ENCODE data around the gene NDRG4. TPM values are rescaled to one million over a fixed set of nuclear protein-coding genes. Genes with fewer than 3 reads are reported as not detected.

The NDRG4 gene
- total and polyA plus RNA-seq, 2 experiments from 2014 or later = 16.3 to 32.1 TPM

DNA sequence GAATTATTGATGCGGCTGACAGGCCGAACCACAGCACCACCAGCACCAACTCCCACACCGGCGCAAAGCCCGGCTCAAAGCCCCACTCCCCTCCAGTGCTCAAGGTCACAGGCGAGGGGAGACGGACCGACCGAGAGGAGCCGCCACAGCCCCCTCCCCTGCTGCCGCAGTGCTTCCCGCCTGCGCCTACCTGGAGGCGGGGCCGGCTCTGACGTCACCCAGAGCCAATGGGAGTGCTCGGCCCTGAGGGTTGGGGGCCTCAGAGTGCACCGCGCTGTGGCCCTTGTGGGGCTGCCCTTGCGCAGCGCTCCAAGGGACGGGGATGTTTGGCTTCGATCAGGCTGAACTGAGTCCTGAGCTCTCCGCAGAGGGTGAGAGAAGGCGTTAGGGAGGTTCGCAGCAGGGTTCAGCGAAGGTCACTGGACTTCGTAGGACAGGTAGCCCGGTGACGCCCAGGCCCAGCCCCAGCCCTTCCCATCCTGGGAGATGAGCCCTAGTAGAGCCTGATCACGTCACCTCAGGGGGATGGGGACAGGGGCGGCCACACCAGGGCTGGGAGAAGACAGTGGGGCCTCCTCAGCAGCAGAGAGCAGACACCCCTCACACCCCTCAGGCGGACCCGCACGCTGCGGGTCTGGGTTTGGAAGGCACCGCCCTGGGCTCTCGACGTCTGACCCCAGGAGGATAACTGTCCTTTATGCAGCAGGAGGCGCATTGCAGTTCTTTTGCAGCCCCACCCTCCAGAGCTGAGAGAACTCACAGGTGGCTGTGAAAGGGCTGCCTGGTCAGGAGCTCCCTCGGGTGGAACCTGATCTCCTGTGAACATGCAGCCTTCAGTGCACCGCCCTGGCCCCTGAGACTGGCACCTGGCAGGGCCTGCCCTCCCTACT is 1.5 kb downstream of the NDRG4 start:
- peak overlapping the region; percentile 88 for H3K4me3 ChIP-seq
- no peaks in the 10 kb centered on the region for H3F3A ChIP-seq (replicated peaks; ENCODE audit: low read depth)
- H3K9me2 ChIP-seq (ENCODE audit: insufficient read depth) = no peaks in the 10 kb centered on the region
- H3K27ac Mint-ChIP-seq = peak overlapping the region; percentile 91
- H3K27me3 Mint-ChIP-seq (ENCODE audit: insufficient read depth, low read depth, poor library complexity) = peaks cover 29% of the 10 kb centered on the region
- H3K36me3 Mint-ChIP-seq (ENCODE audit: low read depth) = no peaks in the 10 kb centered on the region
- no peaks in the 10 kb centered on the region for H3K27me3 ChIP-seq (ENCODE audit: insufficient read depth)
- DNase-seq (ENCODE audit: low spot score) = peak; percentile 92
- no peaks in the 10 kb centered on the region for H3K79me2 ChIP-seq (replicated peaks; ENCODE audit: insufficient read depth)
- H3K4me1 Mint-ChIP-seq = peaks cover 16% of the 10 kb centered on the region
- TF ChIP-seq ETS1 (IDR thresholded peaks at IDR 0.05) (no peak), EZH2phosphoT487 (IDR thresholded peaks at IDR 0.05; ENCODE audit: unreplicated experiment) (no peak), CREB1 (CRISPR knock-in tag; IDR thresholded peaks at IDR 0.05; ENCODE audit: low read depth) (peak; percentile 92), CTCF (conservative IDR thresholded peaks at IDR 0.05; ENCODE audit: low read depth in 2 of 2) (0 out of 4 replicates have a peak, but pooled peaks of 1 of the 2 experiments have one; percentile 7), ZNF331 (CRISPR knock-in tag; IDR thresholded peaks at IDR 0.05; ENCODE audit: low read depth) (no peak), NANOG (IDR thresholded peaks at IDR 0.05; ENCODE audit: borderline replicate concordance) (no peak), EZH2 (IDR thresholded peaks at IDR 0.05; ENCODE audit: low read depth, unreplicated experiment) (no peak), POLR2AphosphoS5 (IDR thresholded peaks at IDR 0.05; ENCODE audit: low read depth) (peak; percentile 90)
- H3K4me3 Mint-ChIP-seq = peak overlapping the region; percentile 86
- no peaks in the 10 kb centered on the region for H3K36me3 ChIP-seq (ENCODE audit: insufficient read depth)
- peak overlapping the region; percentile 87; the same call in 1 of the 2 replicates for H2AFZ ChIP-seq
- peaks cover 4% of the 10 kb centered on the region; the same call in 1 of the 2 replicates for H4K20me1 ChIP-seq (replicated peaks; ENCODE audit: insufficient read depth)
- no peaks in the 10 kb centered on the region; the same call in 1 of the 3 replicates for H3K9me3 Mint-ChIP-seq
- peak; percentile 78 for ATAC-seq
- H3K4me1 ChIP-seq (ENCODE audit: insufficient read depth) = peaks cover 4% of the 10 kb centered on the region; the same call in 1 of the 2 replicates
- H3K4me2 ChIP-seq = peak overlapping the region; percentile 96
- no peak overlapping the region for H3K27ac ChIP-seq (ENCODE audit: low read depth)

- H2AFZ ChIP-seq = no peak overlapping the region
- Mint-ChIP-seq H3K4me1 (peaks cover 22% of the 10 kb centered on the region), H3K4me3 (peak overlapping the region; percentile 86), H3K27ac (no peak overlapping the region), H3K36me3 (ENCODE audit: low read depth) (no peaks in the 10 kb centered on the region), H3K9me3 (no peaks in the 10 kb centered on the region; the same call in 1 of the 3 replicates), H3K27me3 (ENCODE audit: insufficient read depth, low read depth, poor library complexity) (peaks cover 27% of the 10 kb centered on the region)
- H3K27me3 ChIP-seq (ENCODE audit: insufficient read depth) = no peaks in the 10 kb centered on the region
- no peaks in the 10 kb centered on the region for H3F3A ChIP-seq (replicated peaks; ENCODE audit: low read depth)
- peaks cover 4% of the 10 kb centered on the region; the same call in 1 of the 2 replicates for H3K4me1 ChIP-seq (ENCODE audit: insufficient read depth)
- no peaks in the 10 kb centered on the region for H3K9me2 ChIP-seq (ENCODE audit: insufficient read depth)
- H3K79me2 ChIP-seq (replicated peaks; ENCODE audit: insufficient read depth) = no peaks in the 10 kb centered on the region
- no peak overlapping the region for H3K27ac ChIP-seq (ENCODE audit: low read depth)
- peak overlapping the region; percentile 96 for H3K4me2 ChIP-seq
- peaks cover 4% of the 10 kb centered on the region; the same call in 1 of the 2 replicates for H4K20me1 ChIP-seq (replicated peaks; ENCODE audit: insufficient read depth)
- H3K4me3 ChIP-seq = peak overlapping the region; percentile 88; the same call in 1 of the 2 replicates
- no peaks in the 10 kb centered on the region for H3K36me3 ChIP-seq (ENCODE audit: insufficient read depth)
- no peak for ATAC-seq
- DNase-seq (ENCODE audit: low spot score) = no peak
- TF ChIP-seq CTCF (conservative IDR thresholded peaks at IDR 0.05; ENCODE audit: low read depth in 2 of 2) (no peak), JUNB (IDR thresholded peaks at IDR 0.05; ENCODE audit: unreplicated experiment) (no peak), POLR2AphosphoS5 (IDR thresholded peaks at IDR 0.05; ENCODE audit: low read depth) (no peak), ZNF114 (CRISPR knock-in tag; IDR thresholded peaks at IDR 0.05) (no peak), EZH2 (IDR thresholded peaks at IDR 0.05; ENCODE audit: low read depth, unreplicated experiment) (no peak), CREB1 (CRISPR knock-in tag; IDR thresholded peaks at IDR 0.05; ENCODE audit: low read depth) (no peak), STAT1 (IDR thresholded peaks at IDR 0.05; ENCODE audit: unreplicated experiment) (no peak)
Measured at GRCh38 chr16:58502217-58502921, 2.4 kb downstream of the NDRG4 start.
